H4 (cell line): ENCODE data around the gene UBXN11. TPM values are rescaled to one million over a fixed set of nuclear protein-coding genes. Genes with fewer than 3 reads are reported as not detected.

Experiments used
- DNase-seq: peaks from one replicate; pipeline ENCODE4 v3.0.0-alpha.2; 2015; ENCODE audit warnings: low spot score
- total RNA-seq: library from RNA; depleted of rRNA; stranded (reverse); fragments of >200 nt; shearing (Covaris generic); gene quantifications from 2 replicates; pipeline ENCODE4 v1.2.3, GENCODE V29; 2014; rRNA removed

UBXN11 gene
- total RNA-seq, 1 experiment from 2014 or later, result 3.8 TPM

DNA sequence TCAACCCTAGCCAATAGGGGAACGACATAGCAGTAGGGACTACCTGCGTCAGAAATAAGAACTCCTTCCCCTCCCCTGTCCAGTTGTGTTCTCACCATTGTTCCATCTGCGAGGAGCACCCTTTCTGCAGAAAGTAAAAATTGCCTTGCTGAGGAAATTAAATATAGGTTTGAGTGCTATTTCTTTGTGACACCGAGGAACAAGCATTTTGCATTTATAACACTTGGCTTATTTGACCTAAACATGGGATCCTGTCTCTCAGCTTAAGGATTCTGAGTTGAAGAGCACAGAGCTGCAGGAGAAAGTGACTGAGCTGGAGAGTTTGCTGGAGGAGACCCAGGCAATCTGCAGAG, 37.3 kb downstream of the UBXN11 start:
- DNase-seq, result no peak

DNA sequence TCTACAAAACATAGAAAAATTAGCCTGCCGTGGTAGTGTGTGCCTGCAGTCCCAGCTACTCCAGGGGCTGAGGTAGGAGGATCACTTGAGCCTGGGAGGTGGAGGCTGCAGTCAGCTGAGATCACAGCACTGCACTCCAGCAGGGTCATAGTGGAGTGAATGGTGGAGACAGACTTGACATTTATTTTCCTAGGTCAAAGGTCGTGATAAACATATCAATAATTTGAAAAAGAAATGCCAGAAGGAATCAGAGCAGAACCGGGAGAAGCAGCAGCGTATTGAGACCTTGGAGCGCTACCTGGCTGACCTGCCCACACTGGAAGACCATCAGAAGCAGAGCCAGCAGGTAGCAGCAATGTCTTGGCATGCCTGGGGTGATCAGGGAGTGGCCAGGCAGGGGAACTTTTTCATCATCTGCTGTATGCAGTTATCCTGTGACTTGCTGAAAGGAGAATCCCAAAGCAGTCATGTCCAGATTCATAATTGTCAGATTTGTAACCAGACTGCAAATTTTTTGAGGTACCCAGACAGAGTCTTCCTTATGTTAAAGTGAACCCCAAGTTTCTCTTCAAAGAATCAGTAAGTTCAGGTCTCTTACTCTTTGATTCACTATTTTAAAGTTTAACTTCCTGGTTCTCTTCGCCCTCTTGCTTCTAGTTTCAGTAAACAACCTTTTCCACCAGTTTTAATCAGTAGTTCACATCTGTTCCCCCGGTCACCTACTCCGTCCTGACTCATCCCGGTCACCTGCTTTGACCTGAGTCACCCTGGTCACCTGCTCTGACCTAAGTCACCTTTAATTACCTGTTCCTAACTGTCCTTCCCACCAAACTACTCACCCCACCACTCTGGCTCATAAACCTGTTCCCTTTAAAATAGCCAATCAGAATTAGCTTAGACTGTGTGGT, 37.9 kb downstream of the UBXN11 start:
- DNase-seq, result no peak

DNA sequence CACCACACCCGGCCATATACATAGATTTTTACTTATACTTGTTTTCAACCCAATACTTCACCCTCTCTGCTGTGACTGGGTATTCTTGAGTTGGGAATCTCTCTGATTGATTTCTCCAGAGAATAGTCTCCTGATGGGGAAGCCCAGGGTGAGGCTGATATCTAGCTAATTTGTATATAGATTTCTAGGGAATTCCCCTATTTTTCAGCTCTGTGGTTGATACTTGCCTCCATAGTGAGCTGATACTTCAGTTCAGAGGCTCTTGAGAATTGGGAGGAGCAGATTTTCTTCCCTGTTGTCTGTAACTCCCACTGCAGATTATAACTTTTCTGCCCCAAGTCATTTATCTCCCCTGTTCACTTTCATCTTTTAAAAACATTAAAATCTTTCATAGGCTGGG, 41.0 kb downstream of the UBXN11 start:
- no peak for DNase-seq

DNA sequence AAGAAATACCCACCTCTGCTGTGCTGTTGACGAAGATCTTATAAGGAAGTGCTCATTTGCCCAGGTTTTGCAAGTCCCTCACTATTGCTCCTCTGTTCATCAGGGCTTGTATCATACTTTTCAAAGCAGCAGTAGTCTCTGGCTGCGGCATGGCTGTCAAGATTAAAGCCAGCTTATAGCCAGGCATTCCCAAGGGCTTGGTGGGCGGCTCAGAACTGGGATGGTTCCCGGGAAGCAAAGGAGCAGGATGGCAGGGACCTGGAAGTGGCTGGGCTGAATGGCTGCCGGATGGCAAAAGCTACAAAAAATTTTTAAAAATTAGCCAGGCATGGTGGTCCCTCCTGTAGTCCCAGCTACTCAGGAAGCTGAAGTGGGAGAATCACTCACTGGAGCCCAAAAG, 43.2 kb downstream of the UBXN11 start:
- no peak for DNase-seq

DNA sequence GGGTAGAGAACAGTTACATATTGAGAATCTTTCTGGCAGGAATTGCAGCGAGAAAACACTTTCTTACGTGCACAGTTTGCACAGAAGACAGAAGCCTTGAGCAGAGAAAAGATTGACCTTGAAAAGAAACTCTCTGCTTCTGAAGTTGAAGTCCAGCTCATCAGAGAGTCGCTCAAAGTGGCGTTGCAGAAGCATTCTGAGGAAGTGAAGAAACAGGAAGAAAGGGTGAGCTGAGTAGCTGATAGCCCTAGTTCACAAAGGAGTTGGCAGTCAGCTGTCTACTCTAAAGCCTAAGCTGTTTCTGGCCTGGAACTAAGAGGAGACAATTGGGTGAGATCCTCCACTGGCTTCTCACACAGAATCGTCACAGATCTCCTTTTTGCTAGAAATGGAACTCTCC, 46.9 kb downstream of the UBXN11 start:
- DNase-seq, result no peak

DNA sequence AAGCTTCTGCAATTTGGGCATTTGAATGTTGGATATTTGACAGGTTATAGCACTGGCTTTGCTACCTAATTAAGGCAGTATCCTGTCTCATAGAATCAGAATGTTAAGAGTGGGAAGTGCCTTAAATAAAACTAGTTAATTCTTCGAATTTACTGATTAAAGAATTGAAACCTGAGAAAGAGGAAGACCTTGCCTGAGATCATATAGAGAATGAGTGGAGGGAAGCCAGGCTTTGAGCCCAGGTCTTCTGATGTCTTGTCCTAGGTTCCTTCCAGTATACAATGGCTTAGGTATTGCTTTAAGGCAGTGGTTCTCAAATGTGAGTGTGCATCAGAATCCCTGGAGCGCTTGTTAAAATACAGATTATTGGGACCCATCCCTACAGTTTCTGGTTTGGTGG, 47.4 kb downstream of the UBXN11 start:
- DNase-seq, result no peak

DNA sequence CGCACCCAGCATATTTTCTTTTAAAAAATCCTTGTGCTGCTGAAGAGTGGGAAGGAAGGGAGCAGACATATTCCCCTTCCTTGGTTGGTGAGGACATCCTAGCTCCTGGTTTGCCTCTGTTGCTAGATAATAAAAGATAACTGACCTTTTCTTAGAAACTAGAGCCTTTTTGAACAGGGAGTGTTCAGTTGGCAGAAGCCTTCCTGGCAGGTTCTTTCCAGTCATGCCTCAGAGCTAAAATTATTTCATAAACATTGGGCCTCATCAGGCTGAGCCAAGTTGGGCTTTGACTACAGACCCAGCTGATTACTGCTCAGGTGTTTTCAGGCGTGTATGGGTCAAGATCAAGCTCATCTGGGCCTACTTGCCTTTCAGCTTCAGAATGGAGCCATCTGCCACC, 49.2 kb downstream of the UBXN11 start:
- DNase-seq, result no peak

DNA sequence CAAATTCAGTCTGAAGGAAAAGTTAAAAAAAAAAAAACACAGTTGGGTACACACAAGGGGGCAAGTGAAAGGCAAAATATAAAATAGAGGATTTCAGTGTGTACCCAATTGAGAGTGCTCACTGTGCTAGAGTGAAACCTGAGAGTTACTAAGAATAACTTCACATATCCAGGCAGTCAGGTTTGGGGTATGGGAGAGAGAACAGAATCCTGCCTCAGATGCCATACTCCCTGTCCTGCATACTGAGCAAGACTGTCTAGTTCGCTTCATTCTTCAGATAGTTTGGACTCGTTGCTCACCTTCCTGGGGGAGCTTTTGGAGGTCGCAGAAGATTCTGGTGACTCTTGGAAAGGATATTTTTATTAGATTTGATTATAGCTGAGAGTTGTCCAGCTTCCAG, 52.0 kb downstream of the UBXN11 start:
- no peak for DNase-seq

DNA sequence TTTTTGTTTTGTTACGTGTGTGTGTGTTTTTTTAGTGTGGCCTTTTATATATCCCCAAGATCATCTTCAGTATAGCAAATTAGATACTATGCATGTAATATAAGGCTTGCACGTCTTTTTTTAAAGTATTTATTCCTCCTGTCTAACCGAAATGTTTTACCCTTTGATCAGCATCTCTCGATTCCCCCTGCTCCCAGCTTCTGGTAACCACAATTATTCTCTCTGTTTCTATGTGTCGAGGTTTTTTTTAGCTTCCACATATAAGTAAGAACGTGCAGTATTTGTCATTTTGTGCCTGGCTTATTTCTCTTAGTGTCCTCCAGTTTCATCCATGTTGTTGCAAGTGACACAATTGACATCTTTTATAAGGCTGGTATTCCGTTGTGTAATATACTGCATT, 53.7 kb downstream of the UBXN11 start:
- no peak for DNase-seq

DNA sequence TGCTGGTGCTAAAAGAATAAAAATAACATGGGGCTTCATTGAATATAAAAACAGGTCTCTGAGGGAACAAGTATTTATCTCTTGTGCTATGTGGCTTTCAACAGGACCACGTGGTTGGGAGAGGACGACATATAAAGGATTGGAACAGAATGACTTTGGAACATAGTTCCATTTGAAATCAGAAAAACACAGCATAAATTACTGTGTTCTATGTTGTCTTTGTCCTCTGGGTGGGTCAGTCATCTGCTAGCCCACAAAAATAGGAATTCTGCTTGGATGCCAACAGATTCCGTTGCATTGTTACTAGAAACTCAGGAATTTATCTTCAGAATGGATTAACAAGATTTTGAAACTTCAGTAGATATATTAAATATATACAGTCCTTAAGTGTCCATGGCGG, 66.5 kb downstream of the UBXN11 start:
- no peak for DNase-seq

DNA sequence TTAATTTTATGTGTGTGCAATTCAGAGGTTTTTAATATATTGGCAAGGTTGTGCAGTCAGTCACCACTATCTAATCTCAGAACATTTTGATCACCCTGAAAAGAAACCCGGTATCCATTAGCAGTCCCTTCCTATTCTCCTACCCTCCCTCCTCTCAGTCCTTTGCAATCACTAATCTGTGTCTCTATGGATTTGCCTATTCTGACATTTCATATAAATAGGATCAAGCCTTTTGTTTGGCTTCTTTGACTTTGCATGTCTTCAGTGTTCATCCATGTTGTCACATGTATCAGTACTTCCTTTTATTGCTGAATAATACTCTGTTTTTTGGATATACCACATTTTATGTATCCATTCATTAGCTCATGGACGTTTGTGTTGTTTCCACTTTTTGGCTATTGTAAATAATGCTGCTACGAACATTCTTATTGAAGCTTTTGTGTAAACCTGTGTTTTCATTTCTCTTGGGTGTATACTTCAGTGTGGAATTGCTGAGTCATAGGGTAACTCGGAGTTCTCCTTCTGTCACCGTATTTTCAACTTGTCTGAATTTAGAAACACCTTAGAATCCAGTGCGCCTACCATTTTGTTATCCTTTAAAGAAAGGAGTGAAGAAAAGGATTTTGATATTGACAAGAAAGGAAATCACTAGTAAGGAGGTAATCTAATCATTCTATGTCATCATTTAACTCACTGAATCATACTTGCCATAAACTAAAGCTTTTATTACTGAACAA, 69.0 kb downstream of the UBXN11 start:
- peak; percentile 67 for DNase-seq

DNA sequence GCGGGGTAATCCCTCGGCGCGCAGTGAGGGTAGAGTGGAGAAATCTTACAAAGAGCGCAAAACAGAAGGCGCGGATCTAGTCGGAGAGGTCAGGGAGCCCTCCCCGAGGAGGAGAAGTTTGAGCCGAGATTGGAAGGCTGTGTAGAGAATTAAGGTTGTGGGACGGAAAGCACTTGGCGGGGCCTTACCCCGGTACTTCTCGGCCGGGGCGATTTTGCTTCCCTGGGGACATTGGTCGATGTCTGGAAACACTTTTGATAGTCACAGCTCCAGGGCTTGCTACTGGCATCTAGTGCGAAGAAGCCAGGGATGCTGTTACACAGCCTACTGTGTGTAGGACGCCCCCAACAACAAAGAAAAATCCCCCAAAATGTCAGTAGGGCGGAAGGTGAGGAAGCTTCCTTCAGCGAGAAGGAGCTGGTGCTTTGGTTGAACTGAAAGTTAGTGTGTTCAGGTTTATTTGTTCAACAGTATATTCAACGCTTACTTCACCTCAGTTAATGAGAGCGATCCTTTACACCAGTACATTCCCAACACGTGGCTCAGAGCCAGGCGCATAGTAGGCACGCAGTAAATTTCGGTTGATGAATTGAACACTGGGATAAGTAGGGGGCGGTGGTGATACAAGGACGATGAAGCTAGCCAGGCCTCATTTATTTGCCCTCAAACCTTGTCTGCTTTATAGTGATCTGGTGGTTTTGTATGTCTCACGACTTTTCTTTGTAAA, 71.6 kb downstream of the UBXN11 start:
- DNase-seq, result no peak

DNA sequence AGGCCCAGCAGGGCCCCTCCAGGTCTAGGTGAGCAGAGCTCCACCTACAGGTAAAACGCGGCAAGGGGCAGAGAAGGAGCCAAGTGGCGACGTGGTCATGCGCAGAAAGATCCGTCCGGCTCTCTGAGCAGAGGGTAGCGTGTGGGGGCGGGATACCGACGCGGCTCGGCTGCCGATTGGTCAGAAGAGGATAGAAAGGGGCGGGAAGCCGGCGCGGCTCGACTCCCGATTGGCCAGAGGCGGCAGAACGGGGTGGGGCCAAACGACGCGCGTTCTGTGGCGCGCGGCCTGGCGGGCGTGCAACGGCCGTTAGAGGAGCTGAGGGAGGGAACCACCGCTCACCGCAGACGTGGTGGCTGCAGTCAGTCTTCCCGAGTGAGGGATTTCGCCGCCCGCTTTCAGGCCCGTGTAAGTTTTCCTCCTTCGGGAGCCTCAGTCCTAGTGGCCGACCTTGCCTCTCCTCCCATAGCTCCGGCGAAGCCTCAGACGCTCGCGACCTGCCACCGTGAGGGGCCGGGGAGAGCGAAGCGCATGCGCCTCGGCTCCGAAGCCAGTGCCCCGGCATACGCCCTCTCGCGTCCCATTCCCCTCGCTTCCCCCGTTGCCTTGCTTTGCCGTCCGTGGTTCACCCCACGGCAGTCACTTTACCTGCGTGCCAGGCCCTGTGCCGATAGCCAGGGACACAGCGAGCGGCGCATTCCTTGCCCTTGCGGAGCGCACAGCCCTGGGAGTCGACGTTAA, 72.4 kb downstream of the UBXN11 start, which contains the start of gene CEP85:
Gene CEP85 (plus strand): TSS at position 298 of the 741 bp plus-strand sequence. CDS start 5,584 bp downstream, outside the sequence.
- peak; percentile 96 for DNase-seq

Other genes with a start within 250 kb of the UBXN11 start
- gene TRIM63, start 239.0 kb downstream of the UBXN11 start, total RNA-seq, result not detected in 2 replicates
- 5.7 and 7.3 TPM in 2 replicates for gene PDIK1L, start 194.8 kb downstream of the UBXN11 start, total RNA-seq
- 0.04 and 0.12 TPM in 2 replicates for gene FAM110D, start 147.6 kb downstream of the UBXN11 start, total RNA-seq
- gene C1orf232, start 137.7 kb downstream of the UBXN11 start, total RNA-seq, result not detected in 2 replicates
- gene ZNF593, start 136.7 kb downstream of the UBXN11 start, total RNA-seq, result 27.4 and 41.0 TPM in 2 replicates
- not detected in 2 replicates for gene ZNF593OS, start 134.8 kb downstream of the UBXN11 start, total RNA-seq
- not detected in 2 replicates for gene CNKSR1, start 129.1 kb downstream of the UBXN11 start, total RNA-seq
- gene CATSPER4, start 116.0 kb downstream of the UBXN11 start, total RNA-seq, result not detected in 2 replicates
- gene CEP85, start 72.4 kb downstream of the UBXN11 start, total RNA-seq, result 18.1 and 21.3 TPM in 2 replicates
- gene SH3BGRL3, start 26.6 kb downstream of the UBXN11 start, total RNA-seq, result 77.7 and 126 TPM in 2 replicates
- gene CD52, start 11.3 kb upstream of the UBXN11 start, total RNA-seq, result 3.0 TPM in 1 of 2 replicates, not detected in the other
- not detected in 2 replicates for gene CRYBG2, start 47.5 kb upstream of the UBXN11 start, total RNA-seq
- gene ZNF683, start 66.1 kb upstream of the UBXN11 start, total RNA-seq, result not detected in 2 replicates
- gene LIN28A, start 104.2 kb upstream of the UBXN11 start, total RNA-seq, result not detected in 2 replicates
- gene DHDDS, start 125.7 kb upstream of the UBXN11 start, total RNA-seq, result 24.6 and 39.4 TPM in 2 replicates
- gene HMGN2, start 165.8 kb upstream of the UBXN11 start, total RNA-seq, result 955 and 1,224 TPM in 2 replicates
- 34.5 and 36.4 TPM in 2 replicates for gene RPS6KA1, start 223.1 kb upstream of the UBXN11 start, total RNA-seq